ENCODE data around the gene LPAR4.

The LPAR4 gene

GRCh38 chrX:78747489-78747888, at the start of gene LPAR4:
Gene LPAR4, plus strand, starts transcription at chrX:78747720. Its CDS starts 7,150 bp downstream, at chrX:78754870.
- Histone ChIP-seq H3K9me3 (ENCODE audit: control insufficient read depth, insufficient read depth, low read length) (no peaks in the 10 kb centered on the region), H3K27ac (ENCODE audit: low read length) (no peak within 1 kb of the TSS), H3K27me3 (ENCODE audit: control insufficient read depth, insufficient read depth, low read length) (no peaks in the 10 kb centered on the region), H3K4me3 (ENCODE audit: low read length) (no peak within 1 kb of the TSS; the same call in 1 of the 2 replicates), H3K4me1 (ENCODE audit: control insufficient read depth, insufficient read depth, low read length) (no peaks in the 10 kb centered on the region; the same call in 1 of the 2 replicates), H3K36me3 (ENCODE audit: control insufficient read depth, insufficient read depth, low read length) (no peaks in the 10 kb centered on the region)
- peak; percentile 33 for DNase-seq (ENCODE audit: low read depth, low spot score)
- no CpG with 5 or more reads among the region's 9 CpGs for WGBS (ENCODE audit: insufficient coverage, insufficient read length)

- H3K27me3 ChIP-seq (ENCODE audit: control insufficient read depth, insufficient read depth, low read length), result no peaks in the 10 kb centered on the region
- no peak overlapping the region for H3K27ac ChIP-seq (ENCODE audit: low read length)
- H3K9me3 ChIP-seq (ENCODE audit: control insufficient read depth, insufficient read depth, low read length), result no peaks in the 10 kb centered on the region
- H3K4me3 ChIP-seq (ENCODE audit: low read length), result no peak overlapping the region
- no peak for DNase-seq (ENCODE audit: low read depth, low spot score)
- H3K36me3 ChIP-seq (ENCODE audit: control insufficient read depth, insufficient read depth, low read length), result no peaks in the 10 kb centered on the region
- H3K4me1 ChIP-seq (ENCODE audit: control insufficient read depth, insufficient read depth, low read length), result no peaks in the 10 kb centered on the region
- WGBS (ENCODE audit: insufficient coverage, insufficient read length), result no CpG with 5 or more reads among the region's 2 CpGs
These were observed 41.4 kb upstream of the LPAR4 start for GRCh38 chrX:78706071-78706470.

- no peak overlapping the region for H3K4me3 ChIP-seq (ENCODE audit: low read length)
- H3K27me3 ChIP-seq (ENCODE audit: control insufficient read depth, insufficient read depth, low read length), result no peaks in the 10 kb centered on the region
- no CpG with 5 or more reads among the region's 2 CpGs for WGBS (ENCODE audit: insufficient coverage, insufficient read length)
- DNase-seq (ENCODE audit: low read depth, low spot score), result peak; percentile 9
- no peak overlapping the region for H3K27ac ChIP-seq (ENCODE audit: low read length)
- H3K4me1 ChIP-seq (ENCODE audit: control insufficient read depth, insufficient read depth, low read length), result no peaks in the 10 kb centered on the region
- no peaks in the 10 kb centered on the region for H3K36me3 ChIP-seq (ENCODE audit: control insufficient read depth, insufficient read depth, low read length)
- no peaks in the 10 kb centered on the region for H3K9me3 ChIP-seq (ENCODE audit: control insufficient read depth, insufficient read depth, low read length)
These were observed 39.3 kb upstream of the LPAR4 start for GRCh38 chrX:78708262-78708661.

GRCh38 chrX:78708816-78709215, 38.7 kb upstream of the LPAR4 start:
- H3K4me1 ChIP-seq (ENCODE audit: control insufficient read depth, insufficient read depth, low read length), result no peaks in the 10 kb centered on the region
- H3K27me3 ChIP-seq (ENCODE audit: control insufficient read depth, insufficient read depth, low read length), result no peaks in the 10 kb centered on the region
- H3K9me3 ChIP-seq (ENCODE audit: control insufficient read depth, insufficient read depth, low read length), result no peaks in the 10 kb centered on the region
- no CpG with 5 or more reads among the region's 2 CpGs for WGBS (ENCODE audit: insufficient coverage, insufficient read length)
- H3K4me3 ChIP-seq (ENCODE audit: low read length), result no peak overlapping the region
- H3K36me3 ChIP-seq (ENCODE audit: control insufficient read depth, insufficient read depth, low read length), result no peaks in the 10 kb centered on the region
- no peak for DNase-seq (ENCODE audit: low read depth, low spot score)
- no peak overlapping the region for H3K27ac ChIP-seq (ENCODE audit: low read length)

- Histone ChIP-seq H3K9me3 (ENCODE audit: control insufficient read depth, insufficient read depth, low read length) (no peaks in the 10 kb centered on the region), H3K27ac (ENCODE audit: low read length) (no peak overlapping the region), H3K4me1 (ENCODE audit: control insufficient read depth, insufficient read depth, low read length) (no peaks in the 10 kb centered on the region), H3K36me3 (ENCODE audit: control insufficient read depth, insufficient read depth, low read length) (no peaks in the 10 kb centered on the region), H3K4me3 (ENCODE audit: low read length) (no peak overlapping the region), H3K27me3 (ENCODE audit: control insufficient read depth, insufficient read depth, low read length) (no peaks in the 10 kb centered on the region)
- WGBS (ENCODE audit: insufficient coverage, insufficient read length), result no CpG with 5 or more reads among the region's 1 CpG
- no peak for DNase-seq (ENCODE audit: low read depth, low spot score)
These were observed 37.3 kb upstream of the LPAR4 start for GRCh38 chrX:78710171-78710570.

GRCh38 chrX:78712336-78712735, 35.2 kb upstream of the LPAR4 start:
- Histone ChIP-seq H3K4me3 (ENCODE audit: low read length) (no peak overlapping the region), H3K9me3 (ENCODE audit: control insufficient read depth, insufficient read depth, low read length) (no peaks in the 10 kb centered on the region), H3K4me1 (ENCODE audit: control insufficient read depth, insufficient read depth, low read length) (no peaks in the 10 kb centered on the region), H3K27ac (ENCODE audit: low read length) (no peak overlapping the region), H3K27me3 (ENCODE audit: control insufficient read depth, insufficient read depth, low read length) (no peaks in the 10 kb centered on the region), H3K36me3 (ENCODE audit: control insufficient read depth, insufficient read depth, low read length) (no peaks in the 10 kb centered on the region)
- WGBS (ENCODE audit: insufficient coverage, insufficient read length), result no CpG with 5 or more reads among the region's 1 CpG
- no peak for DNase-seq (ENCODE audit: low read depth, low spot score)

GRCh38 chrX:78725287-78725686, 22.2 kb upstream of the LPAR4 start:
- H3K4me1 ChIP-seq (ENCODE audit: control insufficient read depth, insufficient read depth, low read length), result no peaks in the 10 kb centered on the region
- no peak overlapping the region for H3K4me3 ChIP-seq (ENCODE audit: low read length)
- WGBS (ENCODE audit: insufficient coverage, insufficient read length), result no CpG with 5 or more reads among the region's 2 CpGs
- H3K36me3 ChIP-seq (ENCODE audit: control insufficient read depth, insufficient read depth, low read length), result no peaks in the 10 kb centered on the region
- no peaks in the 10 kb centered on the region for H3K9me3 ChIP-seq (ENCODE audit: control insufficient read depth, insufficient read depth, low read length)
- no peaks in the 10 kb centered on the region for H3K27me3 ChIP-seq (ENCODE audit: control insufficient read depth, insufficient read depth, low read length)
- no peak for DNase-seq (ENCODE audit: low read depth, low spot score)
- no peak overlapping the region for H3K27ac ChIP-seq (ENCODE audit: low read length)

- H3K36me3 ChIP-seq (ENCODE audit: control insufficient read depth, insufficient read depth, low read length), result no peaks in the 10 kb centered on the region
- no peaks in the 10 kb centered on the region; the same call in 1 of the 2 replicates for H3K4me1 ChIP-seq (ENCODE audit: control insufficient read depth, insufficient read depth, low read length)
- DNase-seq (ENCODE audit: low read depth, low spot score), result no peak
- H3K4me3 ChIP-seq (ENCODE audit: low read length), result no peak overlapping the region
- no peaks in the 10 kb centered on the region for H3K27me3 ChIP-seq (ENCODE audit: control insufficient read depth, insufficient read depth, low read length)
- H3K27ac ChIP-seq (ENCODE audit: low read length), result no peak overlapping the region
- no peaks in the 10 kb centered on the region for H3K9me3 ChIP-seq (ENCODE audit: control insufficient read depth, insufficient read depth, low read length)
These were observed 1.0 kb upstream of the LPAR4 start for GRCh38 chrX:78746496-78746895.

- DNase-seq (ENCODE audit: low read depth, low spot score), result no peak
- Histone ChIP-seq H3K9me3 (ENCODE audit: control insufficient read depth, insufficient read depth, low read length) (no peaks in the 10 kb centered on the region), H3K36me3 (ENCODE audit: control insufficient read depth, insufficient read depth, low read length) (no peaks in the 10 kb centered on the region), H3K27ac (ENCODE audit: low read length) (no peak overlapping the region), H3K27me3 (ENCODE audit: control insufficient read depth, insufficient read depth, low read length) (no peaks in the 10 kb centered on the region), H3K4me3 (ENCODE audit: low read length) (no peak overlapping the region; the same call in 1 of the 2 replicates), H3K4me1 (ENCODE audit: control insufficient read depth, insufficient read depth, low read length) (no peaks in the 10 kb centered on the region; the same call in 1 of the 2 replicates)
- no CpG with 5 or more reads among the region's 5 CpGs for WGBS (ENCODE audit: insufficient coverage, insufficient read length)
These were observed 451 bp downstream of the LPAR4 start for GRCh38 chrX:78747971-78748370.

- no peaks in the 10 kb centered on the region; the same call in 1 of the 2 replicates for H3K4me1 ChIP-seq (ENCODE audit: control insufficient read depth, insufficient read depth, low read length)
- DNase-seq (ENCODE audit: low read depth, low spot score), result no peak
- H3K27ac ChIP-seq (ENCODE audit: low read length), result no peak overlapping the region
- no peaks in the 10 kb centered on the region for H3K36me3 ChIP-seq (ENCODE audit: control insufficient read depth, insufficient read depth, low read length)
- no peaks in the 10 kb centered on the region for H3K27me3 ChIP-seq (ENCODE audit: control insufficient read depth, insufficient read depth, low read length)
- no CpG with 5 or more reads among the region's 2 CpGs for WGBS (ENCODE audit: insufficient coverage, insufficient read length)
- no peaks in the 10 kb centered on the region for H3K9me3 ChIP-seq (ENCODE audit: control insufficient read depth, insufficient read depth, low read length)
- H3K4me3 ChIP-seq (ENCODE audit: low read length), result no peak overlapping the region
These were observed 1.3 kb downstream of the LPAR4 start for GRCh38 chrX:78748846-78749245.

GRCh38 chrX:78753571-78753970, 6.1 kb downstream of the LPAR4 start:
- H3K9me3 ChIP-seq (ENCODE audit: control insufficient read depth, insufficient read depth, low read length), result no peaks in the 10 kb centered on the region
- H3K4me1 ChIP-seq (ENCODE audit: control insufficient read depth, insufficient read depth, low read length), result no peaks in the 10 kb centered on the region; the same call in 1 of the 2 replicates
- H3K4me3 ChIP-seq (ENCODE audit: low read length), result no peak overlapping the region
- no CpG with 5 or more reads among the region's 3 CpGs for WGBS (ENCODE audit: insufficient coverage, insufficient read length)
- no peak for DNase-seq (ENCODE audit: low read depth, low spot score)
- no peaks in the 10 kb centered on the region for H3K36me3 ChIP-seq (ENCODE audit: control insufficient read depth, insufficient read depth, low read length)
- H3K27me3 ChIP-seq (ENCODE audit: control insufficient read depth, insufficient read depth, low read length), result no peaks in the 10 kb centered on the region
- no peak overlapping the region for H3K27ac ChIP-seq (ENCODE audit: low read length)

Measured in iPS DF 6.9 (cell line).